Ectodermal cell (in vitro differentiated cells): ENCODE results near the gene DDC.
"Not testable (repeated sequence)": the region's sequence is repeated elsewhere in the genome, so short reads cannot be mapped to it uniquely, and the experiment has no call there.

Source experiments
- H3K27ac ChIP-seq: 2 replicates; pipeline ENCODE4 v1.7.0; 2013; ENCODE audit warnings: mild to moderate bottlenecking, low read depth, low read length; ENCODE audit not compliant: insufficient read depth, poor library complexity, severe bottlenecking
- H3K27me3 ChIP-seq: 2 replicates; pipeline ENCODE4 v1.7.0; 2013; ENCODE audit warnings: mild to moderate bottlenecking, low read length; ENCODE audit not compliant: insufficient read depth, control insufficient read depth, poor library complexity, severe bottlenecking
- H3K36me3 ChIP-seq: one replicate; pipeline ENCODE4 v1.7.0; 2013; ENCODE audit warnings: low read length; ENCODE audit not compliant: control insufficient read depth, insufficient read depth
- H3K4me1 ChIP-seq: one replicate; pipeline ENCODE4 v1.7.0; 2013; ENCODE audit warnings: low read length; ENCODE audit not compliant: control insufficient read depth, insufficient read depth
- H3K4me3 ChIP-seq: 2 replicates; pipeline ENCODE4 v1.7.0; 2013; ENCODE audit warnings: low read depth, low read length, control low read depth; ENCODE audit not compliant: insufficient read depth
- H3K9me3 ChIP-seq: 2 replicates; pipeline ENCODE4 v1.7.0; 2013; ENCODE audit warnings: mild to moderate bottlenecking, low read length, moderate library complexity; ENCODE audit not compliant: control insufficient read depth
- WGBS, 2 experiments: methylation state at CpG; one replicate each; pipeline ENCODE4 v1.1.7; 2013; ENCODE audit warnings: missing lambda C conversion rate in 2 of 2; 5-methylcytosine and 5-hydroxymethylcytosine counted together

DDC gene

DNA sequence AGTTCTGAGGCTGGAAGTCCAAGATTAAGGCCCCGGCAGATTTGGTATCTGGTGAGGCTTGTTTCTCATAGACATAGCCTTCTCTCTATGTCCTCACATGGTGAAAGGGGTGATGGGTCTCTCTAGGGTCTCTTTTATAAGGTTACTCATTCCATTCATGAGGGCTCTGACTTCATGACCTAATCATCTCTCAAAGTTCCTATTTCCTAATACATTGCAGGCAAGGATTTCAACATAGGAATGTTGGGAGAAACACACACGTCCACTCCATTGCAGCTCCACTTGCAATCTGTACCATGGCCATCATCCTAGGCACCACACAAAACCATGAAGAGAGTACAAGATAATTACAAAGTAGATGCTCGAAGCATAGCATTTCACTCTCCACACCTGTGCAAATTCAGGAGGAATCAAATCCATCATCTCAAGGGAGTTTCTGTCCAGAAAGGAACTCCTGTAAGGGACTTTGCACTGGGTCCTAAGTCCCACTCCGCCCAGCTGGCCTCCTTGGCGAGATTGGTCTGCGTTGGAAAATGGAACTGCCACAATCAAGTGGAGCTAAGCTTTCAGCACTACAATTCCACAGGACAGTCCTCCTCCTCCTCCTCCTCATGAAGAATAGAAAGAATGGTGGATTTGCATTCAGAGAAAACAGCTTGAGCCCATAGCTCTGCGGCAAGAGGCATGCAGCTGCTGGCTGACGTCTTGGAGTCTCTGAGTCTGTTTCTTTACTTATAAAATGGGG lies 8.8 kb downstream of the DDC start:
- WGBS, 2 experiments, result 53 to 60% methylated on average over 8 of the region's 8 CpGs
- Histone ChIP-seq H3K27me3 (no peaks in the 10 kb centered on the region), H3K9me3 (no peaks in the 10 kb centered on the region), H3K4me1 (peaks cover 16% of the 10 kb centered on the region), H3K4me3 (no peak overlapping the region), H3K36me3 (no peaks in the 10 kb centered on the region), H3K27ac (no peak overlapping the region)

DNA sequence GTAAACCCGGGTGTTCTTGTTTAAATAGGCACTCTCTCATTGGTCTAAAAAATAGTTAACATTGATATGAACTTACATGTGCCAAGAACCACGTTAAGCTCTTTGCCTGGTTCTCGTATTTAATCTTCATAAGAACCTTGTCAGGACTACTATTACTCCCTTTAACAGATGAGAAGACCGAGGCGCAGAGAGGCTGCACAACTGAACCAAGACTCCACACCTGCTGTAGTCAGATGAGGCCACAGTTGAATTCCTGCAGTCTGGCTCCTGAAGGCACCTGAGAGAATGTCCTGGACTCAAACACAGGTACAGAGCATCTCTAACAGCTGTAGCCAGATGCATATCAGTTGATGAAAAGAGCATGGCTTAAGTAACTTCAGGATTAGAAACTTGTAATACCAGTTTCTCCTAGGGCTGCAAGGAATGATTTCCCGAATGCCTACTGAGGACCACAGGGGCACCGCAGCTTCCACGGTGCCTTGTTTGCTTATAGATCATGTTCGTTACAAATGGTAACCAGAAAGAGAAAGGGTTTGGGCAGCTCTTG lies 9.5 kb downstream of the DDC start:
- H3K9me3 ChIP-seq, result no peaks in the 10 kb centered on the region
- no peak overlapping the region for H3K4me3 ChIP-seq
- H3K27me3 ChIP-seq, result no peaks in the 10 kb centered on the region
- no peak overlapping the region for H3K27ac ChIP-seq
- 92 to 94% methylated on average over 9 of the region's 9 CpGs for whole genome bisulfite sequencing, 2 experiments
- no peaks in the 10 kb centered on the region for H3K36me3 ChIP-seq
- peaks cover 16% of the 10 kb centered on the region for H3K4me1 ChIP-seq

- H3K36me3 ChIP-seq, result no peaks in the 10 kb centered on the region
- no peaks in the 10 kb centered on the region for H3K9me3 ChIP-seq
- WGBS, 2 experiments, result 90 to 92% methylated on average over 14 of the region's 14 CpGs
- no peak overlapping the region for H3K4me3 ChIP-seq
- H3K4me1 ChIP-seq, result peaks cover 16% of the 10 kb centered on the region
- H3K27ac ChIP-seq, result no peak overlapping the region
- H3K27me3 ChIP-seq, result no peaks in the 10 kb centered on the region
These were observed 10.5 kb downstream of the DDC start for GRCh38 chr7:50554431-50555322.

GRCh38 chr7:50553973-50554372 lies 11.2 kb downstream of the DDC start:
- H3K27ac ChIP-seq, result no peak overlapping the region
- no peaks in the 10 kb centered on the region for H3K9me3 ChIP-seq
- H3K4me1 ChIP-seq, result peaks cover 16% of the 10 kb centered on the region
- no peaks in the 10 kb centered on the region for H3K27me3 ChIP-seq
- H3K4me3 ChIP-seq, result no peak overlapping the region
- H3K36me3 ChIP-seq, result no peaks in the 10 kb centered on the region
- WGBS, 2 experiments, result 44 to 46% methylated on average over 3 of the region's 3 CpGs

DNA sequence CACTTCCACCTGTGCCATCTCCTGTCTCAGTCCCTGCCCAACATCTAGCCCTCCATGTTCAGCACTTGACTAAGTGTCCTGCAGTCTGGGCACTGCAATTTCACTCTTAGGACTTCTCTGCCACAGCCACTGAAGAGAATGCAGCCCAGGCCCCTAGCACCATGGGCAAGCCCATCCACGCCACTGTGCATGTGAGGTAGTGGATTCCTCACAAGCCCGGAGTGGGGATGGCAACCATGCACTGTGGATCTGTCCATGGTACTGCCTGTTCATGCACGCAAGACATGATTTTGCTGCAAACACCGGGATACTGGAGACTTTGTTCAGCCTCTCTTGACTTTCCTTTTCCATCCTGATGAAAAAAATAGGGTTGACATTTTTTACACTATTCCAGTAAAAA lies 12.3 kb downstream of the DDC start:
- no peaks in the 10 kb centered on the region for H3K9me3 ChIP-seq
- no peaks in the 10 kb centered on the region for H3K36me3 ChIP-seq
- no peak overlapping the region for H3K4me3 ChIP-seq
- H3K4me1 ChIP-seq, result peaks cover 16% of the 10 kb centered on the region
- H3K27me3 ChIP-seq, result no peaks in the 10 kb centered on the region
- no peak overlapping the region for H3K27ac ChIP-seq
- WGBS, 2 experiments, result 84 to 89% methylated on average over 4 of the region's 4 CpGs

GRCh38 chr7:50552139-50552538 lies 13.1 kb downstream of the DDC start:
- 79 to 84% methylated on average over 4 of the region's 4 CpGs for WGBS, 2 experiments
- H3K9me3 ChIP-seq, result no peaks in the 10 kb centered on the region
- no peaks in the 10 kb centered on the region for H3K36me3 ChIP-seq
- no peak overlapping the region for H3K27ac ChIP-seq
- peaks cover 10% of the 10 kb centered on the region for H3K4me1 ChIP-seq
- no peak overlapping the region for H3K4me3 ChIP-seq
- no peaks in the 10 kb centered on the region for H3K27me3 ChIP-seq

- H3K36me3 ChIP-seq, H3K9me3 ChIP-seq, H3K27me3 ChIP-seq, H3K4me3 ChIP-seq, H3K27ac ChIP-seq, H3K4me1 ChIP-seq: not testable (repeated sequence)
- 94 to 97% methylated on average over 4 of the region's 4 CpGs for WGBS, 2 experiments
These were observed 19.6 kb downstream of the DDC start for GRCh38 chr7:50545613-50546012.

DNA sequence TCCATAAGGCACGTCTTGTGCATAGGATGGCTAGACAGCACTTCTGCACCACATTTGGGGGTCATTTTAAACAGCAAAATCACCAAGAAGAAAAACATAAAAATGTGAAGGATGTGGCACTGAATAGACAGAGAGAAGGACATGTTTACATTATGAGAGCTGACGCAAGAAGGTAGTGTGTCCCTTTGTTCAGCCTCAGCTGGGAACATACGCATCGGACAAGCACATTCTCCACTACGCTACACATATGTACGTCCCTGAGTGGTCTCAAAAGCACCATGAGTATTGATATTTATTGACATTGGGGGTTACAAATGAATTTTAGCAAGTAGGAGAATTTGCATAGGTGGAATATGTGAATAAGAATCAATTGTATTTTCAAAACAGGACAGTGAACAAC lies 20.2 kb downstream of the DDC start:
- Histone ChIP-seq H3K4me3 (no peak overlapping the region), H3K4me1 (no peaks in the 10 kb centered on the region)
- 80% methylated on average over 6 of the region's 6 CpGs for WGBS, 2 experiments

DNA sequence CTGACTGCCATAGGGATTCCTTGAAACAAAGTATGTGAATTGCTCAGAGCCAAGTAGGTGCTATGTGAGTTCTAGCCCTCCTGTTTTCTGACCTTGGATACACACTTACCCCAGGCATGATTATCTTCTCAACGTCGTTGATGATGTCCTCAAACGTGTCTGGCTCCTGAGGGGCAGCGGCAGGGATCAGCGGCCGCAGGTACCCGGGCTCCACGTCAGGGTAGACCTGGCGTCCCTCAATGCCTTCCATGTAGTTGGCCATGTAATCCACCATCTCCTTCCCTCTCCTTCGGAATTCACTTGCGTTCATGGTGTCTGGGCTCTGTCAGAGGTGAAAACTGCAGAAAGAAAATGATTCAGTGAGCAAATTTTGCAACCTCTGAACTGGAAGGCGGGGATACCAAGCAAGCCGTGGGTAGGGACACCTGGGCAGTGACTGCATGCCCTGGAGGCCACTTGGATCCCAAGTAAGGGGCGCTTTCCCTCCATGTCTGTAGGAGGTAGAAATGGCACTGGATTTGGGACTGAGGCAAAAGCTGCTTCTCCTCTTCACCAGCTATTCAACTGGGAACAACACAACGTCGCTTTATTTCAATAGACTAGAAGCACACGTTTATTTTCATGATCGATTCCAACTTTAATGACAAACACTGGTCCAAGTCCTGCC lies 21.3 kb downstream of the DDC start:
- Histone ChIP-seq H3K27me3 (no peaks in the 10 kb centered on the region), H3K9me3 (no peaks in the 10 kb centered on the region), H3K36me3 (no peaks in the 10 kb centered on the region), H3K4me1 (no peaks in the 10 kb centered on the region), H3K27ac (no peak overlapping the region), H3K4me3 (no peak overlapping the region)
- 95 to 96% methylated on average over 18 of the region's 18 CpGs for WGBS, 2 experiments

More for the DNA sequence above, 20.2 kb downstream of the DDC start:
- Histone ChIP-seq H3K36me3 (no peaks in the 10 kb centered on the region), H3K27me3 (no peaks in the 10 kb centered on the region), H3K27ac (no peak overlapping the region), H3K9me3 (no peaks in the 10 kb centered on the region)

GRCh38 chr7:50542132-50542531 lies 23.1 kb downstream of the DDC start:
- no peak overlapping the region for H3K4me3 ChIP-seq
- no peaks in the 10 kb centered on the region for H3K9me3 ChIP-seq
- no peaks in the 10 kb centered on the region for H3K36me3 ChIP-seq
- H3K27ac ChIP-seq, result no peak overlapping the region
- no peaks in the 10 kb centered on the region for H3K27me3 ChIP-seq
- no peaks in the 10 kb centered on the region for H3K4me1 ChIP-seq
- 93 to 95% methylated on average over 10 to 11 of the region's 11 CpGs for WGBS, 2 experiments
